Stimulated activated naive CD8-positive, alpha-beta T cell treated with anti-CD3 and anti-CD28 coated beads, Interleukin-15, amount 100 ng/mL, for 72 hours (primary cell): ENCODE results near the gene CFAP100.

Experiments used
- ATAC-seq: fragments of 150-1000 bp; cut with Tn5 transposase; 2 replicates; pipeline ENCODE4 v1.10.0; 2021; ENCODE audit warnings: mild to moderate bottlenecking, moderate library complexity
- DNase-seq, 2 donors: peaks; one replicate each; pipeline ENCODE4 v3.0.0; 2021 to 2022
- H3K27ac Mint-ChIP-seq, 2 donors: one replicate each; pipeline ENCODE4 v1.8.0; 2022; ENCODE audit warnings: mild to moderate bottlenecking in 2 of 2, mixed read lengths in 2 of 2, moderate library complexity in 2 of 2
- H3K27me3 Mint-ChIP-seq: one replicate; pipeline ENCODE4 v1.8.0; 2022; ENCODE audit warnings: mixed read lengths
- H3K4me1 Mint-ChIP-seq: one replicate; pipeline ENCODE4 v1.8.0; 2022; ENCODE audit warnings: mild to moderate bottlenecking, mixed read lengths
- H3K4me3 Mint-ChIP-seq, 2 donors: one replicate each; pipeline ENCODE4 v1.8.0; 2022; ENCODE audit warnings: mild to moderate bottlenecking in 2 of 2, mixed read lengths in 2 of 2, moderate library complexity in 1 of 2
- H3K9me3 Mint-ChIP-seq, 2 donors: one replicate each; pipeline ENCODE4 v1.8.0; 2022; ENCODE audit warnings: mixed read lengths in 2 of 2

Gene CFAP100

GRCh38 chr3:126433496-126434263, 39.0 kb downstream of the CFAP100 start:
- DNase-seq (peak in 1 of 2 donors; percentile 5), ATAC-seq (no peak)
- no peaks in the 10 kb centered on the region for H3K9me3 Mint-ChIP-seq
- no peaks in the 10 kb centered on the region for H3K4me1 Mint-ChIP-seq
- H3K27me3 Mint-ChIP-seq = no peaks in the 10 kb centered on the region
- H3K4me3 Mint-ChIP-seq = no peak overlapping the region
- peak overlapping the region; percentile 40 to 63 for H3K27ac Mint-ChIP-seq

DNA sequence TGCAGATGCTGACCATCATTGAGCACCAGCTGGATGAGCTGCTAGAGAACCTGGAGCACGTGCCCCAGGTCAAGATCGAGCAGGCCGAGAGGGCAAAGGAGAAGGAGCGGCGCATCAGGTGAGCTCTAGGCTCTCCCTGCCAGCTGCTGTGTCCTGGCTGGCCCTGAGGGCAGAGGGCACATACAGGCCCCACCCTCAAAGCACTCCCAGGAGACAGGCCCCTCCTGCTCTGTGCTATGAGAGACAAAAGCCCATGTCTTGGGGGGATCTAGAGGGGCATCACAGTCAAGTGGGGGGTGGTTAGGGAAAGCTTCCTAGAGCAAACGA, 39.5 kb downstream of the CFAP100 start:
- no peaks in the 10 kb centered on the region for H3K9me3 Mint-ChIP-seq
- no peaks in the 10 kb centered on the region for H3K4me1 Mint-ChIP-seq

DNA sequence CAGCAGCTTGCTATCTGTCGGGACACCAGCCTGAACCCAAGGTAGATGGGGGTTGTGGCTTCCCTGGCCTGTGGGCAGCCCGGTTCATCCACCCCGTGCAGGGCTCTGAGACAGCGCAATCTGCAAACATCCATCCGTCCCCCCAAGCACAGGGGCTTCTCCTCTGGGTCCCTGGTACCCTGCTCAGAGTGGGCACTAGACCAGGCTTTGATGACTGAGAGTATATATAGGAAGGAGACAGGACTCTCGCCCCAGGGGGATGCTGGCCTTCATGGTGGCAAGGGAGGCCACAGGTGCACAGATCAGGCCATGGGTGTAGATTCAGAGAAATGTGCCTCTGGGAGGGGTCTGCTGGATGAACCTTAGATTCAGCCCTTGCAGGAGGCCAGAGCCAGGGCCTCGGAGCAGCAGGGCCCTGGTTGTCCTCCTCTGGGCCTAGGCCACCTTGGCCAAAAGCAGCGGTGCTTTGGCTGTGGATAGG, 40.3 kb downstream of the CFAP100 start:
- Mint-ChIP-seq H3K27ac (peak overlapping the region in 1 of 2 donors; percentile 63), H3K4me1 (no peaks in the 10 kb centered on the region), H3K4me3 (no peak overlapping the region), H3K27me3 (no peaks in the 10 kb centered on the region), H3K9me3 (no peaks in the 10 kb centered on the region)
- ATAC-seq = no peak
- DNase-seq = no peak

More for the DNA sequence above, 39.5 kb downstream of the CFAP100 start:
- H3K27me3 Mint-ChIP-seq = no peaks in the 10 kb centered on the region
- no peak overlapping the region for H3K4me3 Mint-ChIP-seq
- ATAC-seq = no peak
- no peak overlapping the region for H3K27ac Mint-ChIP-seq
- DNase-seq = peak in 1 of 2 donors; percentile 6

DNA sequence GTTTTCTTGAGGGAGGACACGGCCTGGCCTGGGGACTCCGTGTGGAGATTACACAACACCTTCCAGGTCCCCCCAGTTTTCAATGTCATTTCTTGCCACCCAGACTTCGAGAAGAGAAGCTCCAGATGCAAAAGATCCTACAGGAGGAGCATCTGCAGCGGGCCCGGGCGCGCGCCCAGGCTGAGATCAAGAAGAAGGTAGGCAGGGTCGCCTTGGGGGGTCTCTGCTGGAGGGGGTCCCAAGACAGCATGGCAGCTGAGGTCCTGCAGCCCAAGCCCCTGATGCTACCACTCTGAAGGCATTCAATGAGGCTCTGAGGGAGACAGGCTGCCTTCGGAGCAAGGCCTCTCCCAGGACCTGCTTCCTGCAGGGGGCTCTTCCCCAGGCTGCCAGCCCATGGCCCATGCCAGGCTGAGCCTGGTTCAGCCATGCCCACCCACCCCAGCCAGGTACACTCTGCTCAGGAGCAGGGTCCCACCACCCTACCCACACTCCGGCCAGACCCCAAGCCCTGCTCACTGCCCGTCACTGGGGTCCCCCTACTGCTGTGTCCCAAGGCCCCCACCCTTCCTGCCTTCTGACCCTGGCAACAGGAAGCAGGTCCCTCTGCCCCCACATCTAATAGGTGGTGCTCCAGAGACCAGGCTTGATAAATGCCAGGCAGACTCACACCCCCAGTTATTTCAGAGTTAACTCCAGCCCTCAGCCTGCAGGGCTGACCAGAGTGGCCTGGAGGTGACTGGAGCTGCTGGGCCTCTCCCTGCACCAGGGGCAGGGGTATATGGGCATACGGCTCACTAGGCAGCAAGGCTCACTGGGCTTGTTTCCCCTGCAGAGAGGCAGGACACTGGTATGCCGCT, 41.0 kb downstream of the CFAP100 start:
- DNase-seq (no peak), ATAC-seq (no peak)
- Mint-ChIP-seq H3K4me1 (no peaks in the 10 kb centered on the region), H3K27ac (peak overlapping the region in 1 of 2 donors; percentile 59), H3K9me3 (no peaks in the 10 kb centered on the region), H3K27me3 (no peaks in the 10 kb centered on the region), H3K4me3 (no peak overlapping the region)

DNA sequence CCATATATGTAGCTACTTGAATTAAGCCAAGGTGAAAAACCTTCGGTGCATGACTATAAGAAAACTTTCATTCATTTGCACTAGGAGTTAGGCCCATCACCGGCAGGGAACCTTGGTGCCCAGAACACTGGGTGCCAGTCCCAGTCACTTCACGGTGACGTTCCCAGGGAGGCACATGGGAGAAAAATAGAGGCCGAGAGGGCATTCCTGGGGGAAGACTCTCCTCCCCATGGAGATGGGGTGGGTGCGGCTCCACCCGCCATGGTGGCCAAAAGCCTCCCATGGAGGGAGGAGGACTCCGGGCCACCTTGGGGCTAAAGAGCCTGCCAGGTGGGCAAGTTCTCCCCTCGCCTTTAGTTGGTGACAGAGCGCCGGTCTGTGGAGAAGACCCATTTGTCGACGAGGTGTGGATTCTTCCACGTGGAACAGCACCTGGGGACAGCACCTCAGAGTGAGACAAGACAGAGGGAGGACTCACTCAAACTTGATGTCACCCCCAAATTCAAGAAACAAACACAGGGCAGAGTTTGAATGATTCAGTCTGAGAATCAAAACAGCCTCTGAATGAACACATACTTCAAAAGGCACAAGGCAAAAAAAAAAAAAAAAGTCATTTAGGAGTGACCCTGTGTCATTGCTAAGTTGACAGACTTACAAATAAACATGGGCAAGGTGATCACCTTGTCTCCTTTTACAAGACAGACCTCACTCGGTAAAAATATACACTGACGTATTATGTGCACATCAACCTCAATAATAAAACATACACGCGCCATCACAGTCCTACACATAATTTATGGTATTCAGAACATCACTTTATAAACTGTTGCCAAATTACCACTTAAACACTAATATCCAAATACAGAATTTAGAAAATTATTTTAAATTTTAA, 42.4 kb downstream of the CFAP100 start:
- Mint-ChIP-seq H3K27me3 (no peaks in the 10 kb centered on the region), H3K4me1 (no peaks in the 10 kb centered on the region), H3K9me3 (no peaks in the 10 kb centered on the region), H3K4me3 (no peak overlapping the region), H3K27ac (peak overlapping the region in 1 of 2 donors; percentile 77)
- ATAC-seq = no peak
- DNase-seq = no peak

GRCh38 chr3:126438186-126438585, 43.5 kb downstream of the CFAP100 start:
- ATAC-seq = no peak
- no peak for DNase-seq
- H3K4me1 Mint-ChIP-seq = no peaks in the 10 kb centered on the region
- H3K4me3 Mint-ChIP-seq = no peak overlapping the region
- peak overlapping the region in 1 of 2 donors; percentile 34 for H3K27ac Mint-ChIP-seq
- H3K9me3 Mint-ChIP-seq = no peaks in the 10 kb centered on the region
- no peaks in the 10 kb centered on the region for H3K27me3 Mint-ChIP-seq

- Mint-ChIP-seq H3K27ac (no peak overlapping the region), H3K4me1 (no peaks in the 10 kb centered on the region), H3K27me3 (no peaks in the 10 kb centered on the region), H3K4me3 (no peak overlapping the region), H3K9me3 (no peaks in the 10 kb centered on the region)
- no peak for ATAC-seq
- DNase-seq = no peak
Observed at GRCh38 chr3:126438746-126439145, 44.0 kb downstream of the CFAP100 start.

DNA sequence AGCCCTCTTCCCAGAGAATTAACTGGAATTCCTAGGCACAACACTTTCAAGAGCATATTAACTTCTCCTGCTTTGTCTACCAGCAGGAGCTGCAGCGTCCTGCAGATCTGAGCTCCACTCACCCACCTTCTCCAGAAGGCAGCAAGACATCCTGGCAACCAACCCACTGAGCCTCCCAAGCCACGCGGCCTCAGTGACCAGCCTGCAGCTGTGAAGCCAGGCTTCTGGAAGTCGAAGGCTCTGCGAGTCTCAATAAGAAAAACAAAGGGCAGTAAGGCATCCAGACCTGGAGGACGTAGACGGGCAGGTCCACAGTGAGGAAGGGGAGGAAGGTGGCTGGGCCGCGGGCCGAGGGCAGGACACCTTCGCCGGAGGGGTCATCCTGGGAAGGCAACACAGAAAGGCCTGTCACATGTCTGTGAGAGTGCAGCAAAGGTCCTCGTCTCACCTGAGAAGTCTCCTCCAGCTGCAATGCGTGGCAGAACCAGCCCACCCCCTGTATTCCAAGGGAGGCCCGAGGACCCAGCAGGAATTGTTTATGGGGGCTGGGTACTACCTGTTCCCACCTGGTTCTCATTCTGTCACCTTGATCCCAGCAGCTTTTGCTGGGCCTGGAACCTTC, 44.7 kb downstream of the CFAP100 start:
- Mint-ChIP-seq H3K9me3 (no peaks in the 10 kb centered on the region), H3K27ac (no peak overlapping the region), H3K4me1 (no peaks in the 10 kb centered on the region), H3K4me3 (no peak overlapping the region), H3K27me3 (no peaks in the 10 kb centered on the region)
- no peak for DNase-seq
- ATAC-seq = no peak

DNA sequence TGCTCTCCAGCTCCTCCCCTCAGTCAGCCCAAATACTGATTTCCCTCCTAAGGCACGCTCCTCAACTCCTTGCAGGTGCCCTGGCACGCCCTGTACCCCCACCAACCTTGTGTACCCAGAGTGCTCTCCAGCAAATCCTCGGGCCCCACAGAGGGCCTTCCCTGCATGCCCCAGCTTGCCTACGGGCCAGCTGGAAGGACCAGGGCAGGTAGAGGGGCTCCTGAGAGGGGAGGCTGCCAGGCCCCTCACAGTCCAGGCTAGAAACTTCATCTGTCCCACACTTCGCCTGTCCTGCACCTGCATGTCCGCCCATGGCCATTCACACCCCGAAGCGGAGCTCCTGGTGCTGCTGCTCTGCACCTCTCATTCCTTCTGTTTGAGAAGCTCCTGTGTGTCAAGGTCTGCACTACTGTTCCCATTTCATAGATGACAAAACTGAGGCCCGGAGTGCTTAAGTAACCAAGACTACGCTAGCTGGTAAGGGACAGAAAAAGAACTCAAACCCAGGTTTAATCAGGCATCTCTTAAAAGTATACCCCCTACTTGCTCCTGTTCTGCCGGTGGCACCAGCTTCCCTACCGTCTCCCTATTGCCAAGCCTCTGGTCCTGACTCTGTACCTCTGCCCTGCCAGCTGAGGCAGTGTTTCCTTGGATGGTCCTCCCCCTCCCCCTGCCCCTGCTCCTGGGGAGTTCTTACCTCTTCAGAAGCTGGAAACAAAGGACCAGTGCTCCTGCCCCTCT, 45.4 kb downstream of the CFAP100 start:
- H3K4me3 Mint-ChIP-seq = no peak overlapping the region
- H3K4me1 Mint-ChIP-seq = no peaks in the 10 kb centered on the region
- ATAC-seq (no peak), DNase-seq (no peak)
- H3K27me3 Mint-ChIP-seq = no peaks in the 10 kb centered on the region
- H3K27ac Mint-ChIP-seq = peak overlapping the region; percentile 47 to 78
- H3K9me3 Mint-ChIP-seq = no peaks in the 10 kb centered on the region

- ATAC-seq (no peak), DNase-seq (no peak)
- Mint-ChIP-seq H3K9me3 (no peaks in the 10 kb centered on the region), H3K27ac (no peak overlapping the region), H3K27me3 (no peaks in the 10 kb centered on the region), H3K4me1 (no peaks in the 10 kb centered on the region), H3K4me3 (no peak overlapping the region)
Observed at GRCh38 chr3:126440709-126440995, 45.9 kb downstream of the CFAP100 start.

DNA sequence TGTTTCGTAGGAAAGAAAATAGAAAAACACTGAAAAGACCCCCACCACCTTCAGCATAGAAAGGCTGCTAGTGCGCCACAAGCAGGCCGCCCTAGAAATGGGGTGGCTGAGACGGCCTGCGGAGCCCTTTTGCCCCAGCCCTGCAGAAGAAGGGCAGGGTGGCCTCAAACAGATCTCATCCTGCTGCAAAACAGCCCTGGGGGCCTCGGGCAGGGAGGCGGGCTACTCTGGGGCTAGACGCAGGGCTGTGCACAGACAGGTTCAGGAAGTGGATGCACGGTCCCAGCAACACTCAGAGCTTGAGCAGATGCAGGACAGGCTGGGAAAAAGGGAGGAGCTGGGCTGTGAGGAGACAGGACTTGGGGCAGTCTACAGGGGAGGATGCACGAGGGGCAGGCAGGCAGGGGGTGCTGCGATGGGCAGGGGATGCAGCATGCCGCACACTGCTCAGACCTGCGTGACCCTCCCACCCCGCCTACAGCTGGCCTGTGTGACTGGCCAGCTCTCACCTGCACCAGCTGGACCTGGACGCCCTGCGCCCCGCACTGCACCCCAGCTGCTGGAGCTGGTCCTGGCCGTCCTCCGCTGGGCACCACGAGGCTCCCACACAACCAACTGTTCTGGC, 46.7 kb downstream of the CFAP100 start:
- no peaks in the 10 kb centered on the region for H3K4me1 Mint-ChIP-seq
- DNase-seq (no peak), ATAC-seq (peak; percentile 12)
- no peaks in the 10 kb centered on the region for H3K27me3 Mint-ChIP-seq
- no peak overlapping the region for H3K4me3 Mint-ChIP-seq
- H3K27ac Mint-ChIP-seq = peak overlapping the region in 1 of 2 donors; percentile 92
- no peaks in the 10 kb centered on the region for H3K9me3 Mint-ChIP-seq

DNA sequence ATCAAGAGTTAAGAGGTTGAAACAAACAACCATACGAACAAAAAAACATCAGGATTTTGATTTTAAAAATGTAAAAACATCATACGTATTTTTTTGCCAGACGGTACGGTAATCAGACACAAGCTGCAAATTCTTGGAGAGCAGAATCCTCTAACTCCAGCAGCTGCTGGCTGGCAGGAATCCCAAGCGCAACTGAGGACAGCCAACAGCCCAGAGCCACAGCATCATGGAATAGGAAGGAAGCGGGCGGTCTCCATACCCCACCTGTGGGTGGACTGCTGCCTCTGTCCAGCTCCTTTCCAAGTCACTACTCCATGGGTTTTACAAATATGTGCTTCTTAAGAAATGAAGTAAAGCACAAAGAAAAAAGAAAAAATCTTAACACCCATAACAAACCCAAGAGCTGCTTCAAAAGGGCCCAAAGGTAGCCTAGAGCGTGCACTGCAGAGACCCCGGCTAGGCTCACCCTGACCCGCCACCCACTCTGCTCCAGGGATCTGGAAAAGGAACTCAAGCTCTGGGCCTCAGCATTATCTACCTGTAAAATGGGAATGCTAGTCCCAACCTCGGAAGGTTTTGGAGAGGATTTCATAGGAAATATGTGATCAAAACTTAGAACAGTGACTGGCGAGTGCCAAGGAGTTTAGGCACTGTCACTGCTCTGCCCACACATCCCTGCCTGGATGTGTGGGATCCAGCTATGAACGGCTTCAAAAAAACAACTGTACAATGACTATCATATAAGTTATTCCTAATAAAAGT, 47.6 kb downstream of the CFAP100 start:
- Mint-ChIP-seq H3K27ac (no peak overlapping the region), H3K9me3 (no peaks in the 10 kb centered on the region), H3K27me3 (no peaks in the 10 kb centered on the region), H3K4me3 (no peak overlapping the region), H3K4me1 (no peaks in the 10 kb centered on the region)
- no peak for ATAC-seq
- no peak for DNase-seq

DNA sequence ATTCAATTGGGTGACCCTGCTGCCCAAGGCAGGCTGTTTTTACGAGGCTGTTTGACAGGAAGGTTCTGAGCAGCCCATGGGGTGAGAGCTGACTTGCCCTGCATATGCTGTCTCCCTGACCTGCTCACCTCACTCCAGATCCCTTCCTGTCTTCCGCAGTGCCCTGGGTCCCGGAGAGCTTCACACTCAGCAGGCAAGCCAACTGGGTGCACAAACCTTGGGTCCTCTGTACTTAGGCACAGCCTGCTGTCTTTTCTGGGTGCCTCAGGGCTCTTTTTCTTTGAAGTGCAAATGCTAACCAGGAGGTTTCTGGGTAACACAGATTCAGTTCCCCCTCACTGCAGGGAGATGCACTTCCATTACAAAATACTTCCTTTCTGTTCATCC, 48.1 kb downstream of the CFAP100 start:
- peak overlapping the region; percentile 77 to 89 for H3K27ac Mint-ChIP-seq
- H3K9me3 Mint-ChIP-seq = no peaks in the 10 kb centered on the region
- no peaks in the 10 kb centered on the region for H3K27me3 Mint-ChIP-seq
- DNase-seq = no peak
- no peak overlapping the region for H3K4me3 Mint-ChIP-seq
- H3K4me1 Mint-ChIP-seq = no peaks in the 10 kb centered on the region
- ATAC-seq = no peak

DNA sequence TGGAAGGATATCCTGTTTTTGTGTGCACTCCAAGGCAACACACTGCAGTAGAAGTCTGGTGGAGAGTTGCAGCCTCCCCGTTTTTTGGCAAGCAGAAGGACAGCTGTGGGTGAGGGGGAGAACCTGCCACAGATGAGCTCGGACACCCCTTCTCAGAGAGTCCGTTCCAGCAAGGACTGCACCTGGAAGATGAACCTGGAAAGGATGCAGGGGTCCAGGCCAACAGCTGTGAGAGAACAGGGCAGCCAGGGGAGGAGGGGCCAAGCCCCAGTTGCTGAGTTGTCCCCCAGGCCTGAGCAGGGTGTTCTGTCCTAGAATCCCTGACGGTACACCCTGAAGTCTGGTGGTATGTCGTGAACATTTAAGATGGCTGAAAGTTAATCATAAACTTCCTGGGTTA, 50.8 kb downstream of the CFAP100 start:
- DNase-seq (no peak), ATAC-seq (no peak)
- Mint-ChIP-seq H3K27ac (no peak overlapping the region), H3K27me3 (no peaks in the 10 kb centered on the region), H3K4me1 (no peaks in the 10 kb centered on the region), H3K4me3 (no peak overlapping the region), H3K9me3 (no peaks in the 10 kb centered on the region)
